Activated T-helper 17 cell treated with anti-CD3 and anti-CD28 coated beads, Interleukin-2, amount 50 U/mL, for 72 hours (primary cell): Measurements from ENCODE around the gene MEIS2. TPM values are rescaled to one million over a fixed set of nuclear protein-coding genes. Genes with fewer than 3 reads are reported as not detected.

Experiments
- ATAC-seq: fragments of 150-1000 bp; cut with Tn5 transposase; replicated peaks from 2 replicates; pipeline ENCODE4 v1.10.0; 2021; ENCODE audit warnings: mild to moderate bottlenecking, moderate library complexity
- H3K27ac Mint-ChIP-seq: one replicate; pipeline ENCODE4 v1.8.0; 2022; ENCODE audit warnings: mixed read lengths
- H3K27me3 Mint-ChIP-seq: one replicate; pipeline ENCODE4 v1.8.0; 2022; ENCODE audit warnings: mixed read lengths
- H3K36me3 Mint-ChIP-seq: one replicate; pipeline ENCODE4 v1.8.0; 2022; ENCODE audit warnings: low read depth, mild to moderate bottlenecking, mixed read lengths
- H3K4me1 Mint-ChIP-seq: one replicate; pipeline ENCODE4 v1.8.0; 2022; ENCODE audit warnings: mixed read lengths
- H3K4me3 Mint-ChIP-seq: one replicate; pipeline ENCODE4 v1.8.0; 2022; ENCODE audit warnings: mild to moderate bottlenecking, mixed read lengths
- H3K9me3 Mint-ChIP-seq: one replicate; pipeline ENCODE4 v1.8.0; 2022; ENCODE audit warnings: mixed read lengths
- total RNA-seq, 2 donors: library from RNA; stranded (reverse); gene quantifications; one replicate each; pipeline ENCODE4 v1.2.3, GENCODE V29; 2022

MEIS2 gene
- total RNA-seq, 2 donors from 2014 or later: not detected

DNA sequence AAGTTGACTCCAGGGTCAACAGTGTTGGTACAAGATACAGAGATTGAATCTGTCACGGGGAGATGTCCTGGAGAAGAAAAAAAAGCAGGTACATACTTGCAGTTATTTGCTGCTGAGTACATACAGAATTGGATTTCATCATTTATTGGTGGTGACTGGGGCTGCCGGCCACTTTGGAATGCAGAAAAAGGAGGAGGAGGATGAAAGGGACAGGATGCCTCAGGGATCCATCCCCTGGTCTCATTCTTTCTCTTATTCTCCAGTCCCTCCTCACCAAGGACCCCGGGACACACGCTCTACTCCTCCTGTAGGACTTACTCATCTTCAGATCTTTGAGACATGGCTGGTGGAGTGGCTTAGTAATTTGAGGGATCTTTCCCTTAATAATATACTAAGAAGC lies 30.0 kb upstream of the MEIS2 start:
- Mint-ChIP-seq H3K36me3 (no peaks in the 10 kb centered on the region), H3K27me3 (peaks cover 24% of the 10 kb centered on the region), H3K4me3 (no peak overlapping the region), H3K9me3 (no peaks in the 10 kb centered on the region), H3K27ac (no peak overlapping the region), H3K4me1 (no peaks in the 10 kb centered on the region)
- ATAC-seq: no peak

DNA sequence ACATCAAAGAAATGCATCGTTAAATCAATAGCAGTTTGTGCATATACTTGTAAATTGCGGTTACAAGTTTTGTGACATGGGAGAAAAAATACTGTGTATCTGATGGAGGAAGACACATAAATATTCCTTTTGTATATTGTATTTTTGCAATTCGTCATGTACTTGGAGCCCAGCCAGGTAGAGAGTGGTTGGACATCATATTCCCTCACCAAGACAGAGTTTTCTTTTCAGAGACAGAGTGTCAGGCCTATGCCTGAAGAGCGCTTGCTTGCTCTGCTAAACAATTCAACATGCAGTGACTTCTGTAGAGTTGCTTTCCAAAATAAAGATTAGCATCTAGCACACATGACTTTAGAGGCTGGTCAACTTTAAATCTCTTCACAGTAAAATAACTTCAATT lies 24.8 kb upstream of the MEIS2 start:
- H3K4me1 Mint-ChIP-seq: no peaks in the 10 kb centered on the region
- peaks cover 26% of the 10 kb centered on the region for H3K27me3 Mint-ChIP-seq
- H3K27ac Mint-ChIP-seq: no peak overlapping the region
- no peaks in the 10 kb centered on the region for H3K36me3 Mint-ChIP-seq
- H3K9me3 Mint-ChIP-seq: no peaks in the 10 kb centered on the region
- no peak overlapping the region for H3K4me3 Mint-ChIP-seq
- ATAC-seq: no peak

DNA sequence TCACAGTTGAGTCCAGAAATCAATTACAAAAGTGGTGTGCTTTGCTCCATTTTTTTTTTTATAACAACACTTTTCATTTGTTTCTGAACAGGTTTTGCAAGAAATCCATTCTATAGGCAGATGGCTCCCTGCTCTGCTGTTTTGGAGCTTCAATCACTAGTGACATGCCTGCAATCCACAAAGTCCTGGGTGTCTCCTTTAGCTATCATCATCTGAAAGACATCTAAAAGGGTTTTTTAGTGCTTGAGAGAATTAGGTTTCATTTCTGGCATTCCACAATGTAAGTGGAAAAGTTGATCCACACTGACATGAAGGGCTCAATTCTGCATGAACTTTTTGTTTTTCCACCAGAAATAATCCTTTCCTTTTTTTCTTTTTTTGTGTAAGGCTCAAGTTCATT lies 24.0 kb upstream of the MEIS2 start:
- H3K36me3 Mint-ChIP-seq: no peaks in the 10 kb centered on the region

DNA sequence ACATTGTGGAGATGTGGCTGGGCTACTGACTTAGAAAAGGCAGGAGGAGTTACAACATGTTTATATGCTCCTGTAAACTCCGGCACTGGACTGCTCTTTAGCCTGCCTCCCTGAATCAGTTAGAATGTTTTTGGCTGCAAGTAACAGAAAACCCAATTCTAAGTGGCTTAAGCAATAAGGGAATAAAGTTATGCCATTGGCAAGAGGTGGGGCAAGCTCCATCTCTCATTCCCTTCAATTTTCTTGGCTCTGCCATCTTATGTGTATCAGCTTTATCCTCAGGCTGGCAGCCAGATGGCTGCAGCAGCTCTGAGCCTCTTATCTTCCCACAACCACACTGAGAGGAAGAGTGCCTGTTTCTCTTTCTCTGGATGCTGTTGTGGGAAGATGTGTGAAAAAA lies 22.4 kb upstream of the MEIS2 start:
- Mint-ChIP-seq H3K4me1 (no peaks in the 10 kb centered on the region), H3K27ac (no peak overlapping the region), H3K4me3 (no peak overlapping the region)

More for the DNA sequence above, 24.0 kb upstream of the MEIS2 start:
- peaks cover 22% of the 10 kb centered on the region for H3K27me3 Mint-ChIP-seq
- H3K4me1 Mint-ChIP-seq: no peaks in the 10 kb centered on the region
- no peak overlapping the region for H3K27ac Mint-ChIP-seq
- H3K9me3 Mint-ChIP-seq: no peaks in the 10 kb centered on the region
- no peak for ATAC-seq
- H3K4me3 Mint-ChIP-seq: no peak overlapping the region

DNA sequence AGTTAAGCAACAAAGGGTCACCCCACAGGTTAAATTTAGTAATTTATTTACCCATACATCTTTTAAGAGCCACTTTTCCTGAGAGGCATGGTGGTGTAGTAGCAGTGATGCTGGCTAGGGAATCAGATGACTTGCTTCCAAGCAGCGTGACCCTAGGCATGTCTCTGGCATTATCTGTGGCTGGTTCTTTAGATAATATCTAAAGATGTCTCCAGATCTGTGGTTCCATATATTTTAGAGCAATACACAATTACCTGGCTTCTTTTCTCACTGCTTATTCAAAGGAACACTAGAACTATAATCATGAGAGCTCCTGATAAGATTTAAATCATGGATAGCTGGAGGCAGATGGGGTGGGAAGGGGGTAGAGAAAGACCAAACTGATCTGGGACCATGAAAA lies 21.1 kb upstream of the MEIS2 start:
- peaks cover 17% of the 10 kb centered on the region for H3K27me3 Mint-ChIP-seq
- no peaks in the 10 kb centered on the region for H3K9me3 Mint-ChIP-seq
- no peak overlapping the region for H3K27ac Mint-ChIP-seq
- no peaks in the 10 kb centered on the region for H3K36me3 Mint-ChIP-seq
- no peaks in the 10 kb centered on the region for H3K4me1 Mint-ChIP-seq
- ATAC-seq: no peak
- H3K4me3 Mint-ChIP-seq: no peak overlapping the region

More for the DNA sequence above, 22.4 kb upstream of the MEIS2 start:
- no peak for ATAC-seq
- Mint-ChIP-seq H3K9me3 (no peaks in the 10 kb centered on the region), H3K27me3 (peaks cover 14% of the 10 kb centered on the region), H3K36me3 (no peaks in the 10 kb centered on the region)

DNA sequence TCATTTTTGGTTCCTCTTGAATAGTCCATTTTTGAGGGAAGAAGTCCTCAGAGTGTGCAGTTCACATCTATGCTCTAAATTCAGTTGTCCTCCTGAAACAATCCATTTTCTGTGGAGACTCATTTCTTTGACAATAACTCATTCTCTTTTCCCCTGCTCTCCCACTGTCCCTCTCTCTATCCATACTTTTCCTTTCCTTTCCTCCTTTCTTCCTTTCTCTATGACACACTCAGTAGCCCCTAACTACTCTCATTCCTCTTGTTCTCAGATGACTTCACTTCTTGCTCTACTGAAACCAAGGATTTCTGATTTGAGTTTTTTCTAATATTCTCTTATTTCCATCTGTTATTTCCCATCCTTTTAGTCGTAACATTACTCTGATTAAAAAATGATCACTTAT lies 16.7 kb upstream of the MEIS2 start:
- H3K36me3 Mint-ChIP-seq: peaks cover under 1% of the 10 kb centered on the region
- peaks cover 41% of the 10 kb centered on the region for H3K27me3 Mint-ChIP-seq
- no peaks in the 10 kb centered on the region for H3K9me3 Mint-ChIP-seq
- H3K4me3 Mint-ChIP-seq: no peak overlapping the region
- no peaks in the 10 kb centered on the region for H3K4me1 Mint-ChIP-seq
- no peak overlapping the region for H3K27ac Mint-ChIP-seq
- no peak for ATAC-seq

DNA sequence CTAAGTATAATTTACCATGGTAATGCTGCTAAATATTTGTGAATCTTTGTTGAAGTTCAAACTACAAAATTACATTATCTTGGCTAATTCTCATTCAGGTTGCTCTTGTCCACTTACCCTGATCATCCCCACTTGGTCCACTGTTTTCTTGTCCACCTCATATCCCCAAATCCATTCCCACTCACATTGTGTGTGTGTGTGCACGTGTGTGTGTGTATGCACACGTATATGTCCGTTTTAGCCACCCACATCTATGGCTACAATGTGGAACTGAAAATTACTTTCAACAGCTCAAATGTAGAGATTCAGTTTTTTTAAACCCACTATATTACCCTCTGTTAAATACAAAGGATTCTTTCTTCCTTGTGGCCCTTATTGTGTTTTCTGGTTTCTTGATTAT lies 15.2 kb upstream of the MEIS2 start:
- Mint-ChIP-seq H3K4me3 (no peak overlapping the region), H3K36me3 (peaks cover 5% of the 10 kb centered on the region), H3K27me3 (peaks cover 49% of the 10 kb centered on the region), H3K9me3 (no peaks in the 10 kb centered on the region), H3K4me1 (no peaks in the 10 kb centered on the region), H3K27ac (no peak overlapping the region)
- ATAC-seq: no peak

DNA sequence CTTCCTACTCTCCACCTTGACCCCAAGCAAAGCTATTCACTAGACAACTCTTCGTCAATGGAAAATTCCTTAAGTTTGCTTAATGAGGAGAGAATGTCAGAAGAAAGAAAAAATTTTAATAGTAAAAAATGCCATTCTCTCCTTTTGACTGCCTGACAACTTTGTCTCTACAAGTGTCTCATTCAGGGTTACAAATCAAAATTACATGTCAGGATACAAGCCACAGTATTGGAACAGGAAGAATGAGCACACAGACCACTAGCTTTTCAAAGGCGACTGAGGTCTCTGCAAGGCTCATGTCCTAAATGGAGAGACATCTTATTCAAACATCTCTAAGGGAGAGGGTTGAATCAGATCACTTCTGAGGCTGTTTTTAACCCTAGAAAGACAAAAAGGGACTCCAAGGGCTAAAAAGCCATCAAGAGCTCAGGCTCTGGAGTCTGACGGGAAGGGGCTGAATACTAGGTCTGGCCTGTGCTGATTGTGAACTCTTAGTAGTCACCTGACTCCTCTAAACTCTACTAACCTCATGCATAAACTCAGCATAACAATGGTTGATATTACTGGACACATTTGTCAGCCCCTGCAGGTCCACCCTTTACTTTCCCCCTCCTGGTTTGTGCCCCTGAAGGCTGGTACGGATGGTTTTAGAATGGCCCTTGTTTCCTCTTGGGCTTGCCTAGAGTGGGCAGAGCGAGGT lies 12.8 kb upstream of the MEIS2 start:
- Mint-ChIP-seq H3K4me3 (no peak overlapping the region), H3K27me3 (peaks cover 70% of the 10 kb centered on the region), H3K9me3 (no peaks in the 10 kb centered on the region), H3K27ac (no peak overlapping the region), H3K4me1 (no peaks in the 10 kb centered on the region), H3K36me3 (peaks cover 10% of the 10 kb centered on the region)
- no peak for ATAC-seq

DNA sequence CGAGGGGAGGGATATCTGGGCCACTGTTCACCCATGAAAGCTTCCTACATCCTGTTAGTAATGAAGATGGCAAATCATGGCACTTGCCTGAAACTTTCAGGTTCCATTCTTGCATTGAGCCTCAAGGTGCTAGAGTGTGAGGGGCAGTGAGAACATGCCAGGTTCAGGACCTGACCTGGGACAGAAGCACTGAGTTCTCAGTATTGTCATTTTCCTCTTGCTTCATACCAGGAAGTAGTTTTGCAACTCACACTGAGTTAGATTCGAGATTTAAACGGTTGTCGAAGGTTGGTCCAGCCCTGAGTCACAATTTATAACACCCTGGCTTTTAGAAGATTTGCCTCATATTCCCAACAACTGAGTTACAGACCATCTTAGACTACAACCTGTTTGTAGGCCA lies 11.8 kb upstream of the MEIS2 start:
- Mint-ChIP-seq H3K9me3 (peaks cover 4% of the 10 kb centered on the region), H3K27ac (no peak overlapping the region), H3K27me3 (peaks cover 78% of the 10 kb centered on the region), H3K4me3 (no peak overlapping the region), H3K4me1 (no peaks in the 10 kb centered on the region), H3K36me3 (peaks cover 16% of the 10 kb centered on the region)
- ATAC-seq: no peak

DNA sequence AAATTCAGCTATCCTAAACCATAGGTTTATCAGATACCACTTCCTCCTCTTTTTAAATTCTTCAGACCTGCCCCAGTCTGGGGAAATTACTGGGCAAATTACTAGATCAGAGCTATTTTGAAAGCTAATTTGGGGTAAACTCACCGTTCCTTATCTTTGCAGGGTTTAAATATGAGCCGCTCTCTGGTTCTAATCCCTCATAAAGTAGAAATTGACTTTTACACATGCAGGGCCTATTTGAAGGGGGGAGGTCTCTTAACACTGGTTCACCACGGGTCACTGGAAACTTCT lies 11.0 kb upstream of the MEIS2 start:
- peaks cover 4% of the 10 kb centered on the region for H3K9me3 Mint-ChIP-seq
- peaks cover 20% of the 10 kb centered on the region for H3K36me3 Mint-ChIP-seq
- no peak overlapping the region for H3K27ac Mint-ChIP-seq
- H3K4me1 Mint-ChIP-seq: no peaks in the 10 kb centered on the region
- peak overlapping the region; percentile 23 for H3K4me3 Mint-ChIP-seq
- peaks cover 82% of the 10 kb centered on the region for H3K27me3 Mint-ChIP-seq
- no peak for ATAC-seq

DNA sequence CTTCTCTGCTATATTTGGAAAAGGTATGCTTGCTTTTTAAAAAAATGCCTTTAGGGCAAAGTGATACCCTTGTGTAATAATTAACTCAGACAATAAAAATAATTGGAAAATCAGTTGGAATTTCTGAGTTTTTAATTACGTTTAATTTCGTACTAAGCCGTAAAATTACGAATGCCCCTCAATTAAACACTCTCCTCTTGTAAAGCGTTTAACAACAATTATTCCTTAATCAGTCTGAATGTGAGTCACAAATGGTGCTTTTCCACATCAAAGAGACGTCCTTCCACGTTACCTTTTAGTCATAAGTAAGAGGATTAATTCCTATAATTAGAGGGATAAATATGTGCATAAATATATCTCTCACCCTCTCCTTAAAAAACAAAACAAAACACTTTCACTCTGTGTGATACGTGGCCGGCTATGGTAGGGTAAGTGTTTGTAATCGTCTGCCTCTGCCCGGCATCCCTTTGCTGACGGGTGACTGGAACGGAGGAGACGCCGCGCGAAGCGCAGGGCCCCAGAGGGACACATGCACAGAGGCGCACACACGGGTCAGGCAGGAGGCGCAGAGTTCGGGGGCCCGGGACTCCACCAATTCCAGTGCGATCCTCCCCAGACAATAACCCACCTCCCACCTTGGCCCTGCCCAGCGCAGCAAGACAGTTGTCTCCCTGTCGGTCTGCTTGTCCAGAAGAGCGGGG lies 9.7 kb upstream of the MEIS2 start:
- Mint-ChIP-seq H3K27me3 (peaks cover 86% of the 10 kb centered on the region), H3K4me3 (peak overlapping the region; percentile 23), H3K36me3 (peaks cover 25% of the 10 kb centered on the region), H3K4me1 (no peaks in the 10 kb centered on the region), H3K9me3 (peaks cover 4% of the 10 kb centered on the region), H3K27ac (no peak overlapping the region)
- no peak for ATAC-seq

DNA sequence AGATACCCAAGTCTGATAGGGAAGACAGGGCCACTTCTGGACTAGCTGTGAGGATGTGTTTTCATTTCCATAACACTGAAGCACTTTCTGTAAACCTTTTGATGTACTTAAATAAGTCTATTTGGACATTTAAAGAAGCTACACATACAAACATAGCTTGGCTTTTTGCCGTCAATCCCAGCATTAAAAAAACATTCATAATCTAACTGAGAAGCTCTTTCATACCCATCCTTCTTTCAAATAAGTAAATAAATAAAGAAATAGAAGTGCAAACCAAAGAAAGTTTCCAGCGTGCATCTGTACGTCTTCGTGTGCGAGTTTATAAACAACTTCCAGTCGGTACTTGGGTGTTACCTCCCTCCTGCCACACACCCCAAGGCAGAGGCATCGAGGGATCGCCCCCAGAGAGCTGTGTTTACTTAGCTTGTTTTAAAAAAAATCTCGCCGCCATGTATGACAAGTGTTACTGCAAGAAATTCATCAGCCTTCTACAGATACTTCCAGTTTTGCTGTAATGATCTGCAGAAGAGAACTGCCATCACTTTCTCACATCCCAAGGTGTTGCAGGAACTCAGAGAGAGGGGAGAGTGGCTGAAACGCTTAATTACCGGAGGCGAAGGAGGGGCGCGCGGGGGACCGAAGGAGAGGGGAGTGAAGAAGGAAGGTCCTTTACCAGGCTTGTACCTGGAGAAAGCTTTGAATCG lies 9.0 kb upstream of the MEIS2 start:
- peaks cover 4% of the 10 kb centered on the region for H3K9me3 Mint-ChIP-seq
- ATAC-seq: no peak
- H3K4me3 Mint-ChIP-seq: no peak overlapping the region
- no peak overlapping the region for H3K27ac Mint-ChIP-seq
- H3K27me3 Mint-ChIP-seq: peaks cover 85% of the 10 kb centered on the region
- H3K4me1 Mint-ChIP-seq: no peaks in the 10 kb centered on the region
- H3K36me3 Mint-ChIP-seq: peaks cover 25% of the 10 kb centered on the region

DNA sequence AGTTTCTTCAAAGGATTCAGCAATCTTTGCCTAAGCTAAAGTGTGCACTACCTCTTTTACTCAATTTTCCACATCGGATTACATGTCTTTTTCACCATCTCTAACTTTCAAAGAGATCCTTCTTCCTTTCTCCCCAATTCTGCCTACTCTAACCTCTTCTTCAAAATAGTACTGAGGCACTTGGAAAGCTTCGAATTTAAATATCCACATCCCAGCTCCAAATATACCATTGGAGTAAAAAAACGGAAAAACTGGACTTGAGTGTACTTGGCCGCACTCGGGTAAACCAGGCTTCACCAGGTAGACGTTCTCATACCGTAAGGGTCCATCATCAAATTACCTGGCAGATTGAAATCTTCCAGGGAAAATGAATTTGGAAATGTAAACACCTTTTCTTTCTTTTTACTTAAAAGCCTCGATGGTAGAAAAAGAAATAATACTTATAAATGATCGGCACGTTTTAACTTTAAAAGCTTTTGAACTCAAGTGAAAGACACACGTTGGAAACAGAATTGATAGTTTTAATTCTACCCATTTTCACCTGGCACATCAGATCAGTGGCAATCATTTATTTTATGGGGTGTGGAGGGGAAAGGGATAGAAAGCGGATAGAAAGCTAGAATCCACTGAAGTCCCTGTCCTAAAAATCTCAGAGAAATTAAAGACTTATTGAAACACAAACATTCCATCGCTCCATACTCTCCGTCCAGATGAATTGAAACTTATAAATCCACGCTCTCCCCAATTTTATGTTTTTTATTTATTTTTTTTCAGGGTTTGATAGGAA lies 8.2 kb upstream of the MEIS2 start:
- no peak overlapping the region for H3K4me3 Mint-ChIP-seq
- no peaks in the 10 kb centered on the region for H3K4me1 Mint-ChIP-seq
- H3K9me3 Mint-ChIP-seq: peaks cover 4% of the 10 kb centered on the region
- H3K27me3 Mint-ChIP-seq: peaks cover 85% of the 10 kb centered on the region
- no peak overlapping the region for H3K27ac Mint-ChIP-seq
- no peak for ATAC-seq
- peaks cover 25% of the 10 kb centered on the region for H3K36me3 Mint-ChIP-seq

DNA sequence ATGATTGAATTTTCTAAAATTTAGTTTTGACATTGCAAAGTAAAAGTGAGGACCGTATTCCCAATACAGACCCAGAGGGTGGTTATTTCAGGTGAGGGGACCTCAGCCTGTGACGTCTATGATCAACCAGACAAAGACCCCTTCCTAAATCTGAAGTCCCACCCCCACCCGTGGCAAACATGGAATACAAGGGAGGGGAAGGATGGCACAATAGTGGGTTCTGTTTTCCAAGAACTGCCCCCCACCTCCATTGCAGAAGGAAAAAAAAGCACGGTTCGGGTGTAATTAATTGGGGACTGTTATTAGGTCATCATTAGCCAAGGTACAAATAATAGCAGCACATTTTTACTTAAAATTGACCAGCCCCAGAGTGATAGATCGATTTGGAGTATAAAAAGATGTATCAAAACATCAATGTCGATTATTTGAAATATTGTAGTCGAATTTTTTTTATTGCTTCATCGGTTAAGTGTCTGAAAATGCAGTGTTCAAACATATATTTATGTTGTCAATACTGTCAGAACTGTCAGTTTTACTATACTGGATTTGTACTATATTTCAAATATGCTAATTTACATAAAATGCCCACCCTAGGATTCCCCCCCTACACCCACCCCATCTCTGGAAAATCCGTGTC lies 7.5 kb upstream of the MEIS2 start:
- Mint-ChIP-seq H3K36me3 (peaks cover 25% of the 10 kb centered on the region), H3K27ac (no peak overlapping the region), H3K4me1 (no peaks in the 10 kb centered on the region), H3K27me3 (peaks cover 83% of the 10 kb centered on the region), H3K9me3 (peaks cover 4% of the 10 kb centered on the region), H3K4me3 (no peak overlapping the region)
- ATAC-seq: no peak
